Fibroblast of skin of right quadriceps (primary cell): ENCODE data around the gene LYPD3.
A peak's percentile ranks its signal among the peaks of the same experiment; 100 is the strongest.

Experiments
- DNase-seq: peaks from one replicate; pipeline ENCODE4 v3.0.0-alpha.2; 2013

LYPD3 gene

GRCh38 chr19:43485951-43486350 is 20.5 kb upstream of the LYPD3 start:
- no peak for DNase-seq

GRCh38 chr19:43483281-43483680 is 17.9 kb upstream of the LYPD3 start:
- DNase-seq, result no peak

GRCh38 chr19:43482193-43482592 is 16.8 kb upstream of the LYPD3 start:
- no peak for DNase-seq

GRCh38 chr19:43481701-43482100 is 16.3 kb upstream of the LYPD3 start:
- no peak for DNase-seq

- no peak for DNase-seq
These were observed 15.2 kb upstream of the LYPD3 start for GRCh38 chr19:43480574-43480973.

GRCh38 chr19:43479961-43480561 is 14.7 kb upstream of the LYPD3 start:
- no peak for DNase-seq

GRCh38 chr19:43479226-43479625 is 13.8 kb upstream of the LYPD3 start:
- no peak for DNase-seq

- DNase-seq, result no peak
These were observed 12.9 kb upstream of the LYPD3 start for GRCh38 chr19:43478323-43478722.

- DNase-seq, result peak; percentile 87
These were observed 11.2 kb upstream of the LYPD3 start for GRCh38 chr19:43476606-43477005.

- DNase-seq, result peak; percentile 90
These were observed 9.7 kb upstream of the LYPD3 start for GRCh38 chr19:43474986-43475705.

GRCh38 chr19:43474487-43474886 is 9.1 kb upstream of the LYPD3 start:
- no peak for DNase-seq

GRCh38 chr19:43471091-43471490 is 5.7 kb upstream of the LYPD3 start:
- no peak for DNase-seq

- peak; percentile 33 for DNase-seq
These were observed 4.9 kb upstream of the LYPD3 start for GRCh38 chr19:43470288-43470687.

- no peak for DNase-seq
These were observed 3.7 kb upstream of the LYPD3 start for GRCh38 chr19:43469160-43469480.

GRCh38 chr19:43468354-43469159 is 3.1 kb upstream of the LYPD3 start:
- DNase-seq, result no peak

- DNase-seq, result no peak
These were observed 2.3 kb upstream of the LYPD3 start for GRCh38 chr19:43467730-43468129.

GRCh38 chr19:43467276-43467675 is 1.9 kb upstream of the LYPD3 start:
- DNase-seq, result no peak

- no peak for DNase-seq
These were observed 1.4 kb upstream of the LYPD3 start for GRCh38 chr19:43466793-43467192.

GRCh38 chr19:43464134-43464775 is 1.2 kb downstream of the LYPD3 start:
- DNase-seq, result no peak

- peak; percentile 89 for DNase-seq
These were observed 1.9 kb downstream of the LYPD3 start for GRCh38 chr19:43463381-43464133.

- DNase-seq, result no peak
These were observed 2.5 kb downstream of the LYPD3 start for GRCh38 chr19:43462785-43463380.

GRCh38 chr19:43462383-43462782 is 3.0 kb downstream of the LYPD3 start:
- DNase-seq, result no peak
